Mesothelial cell of epicardium (in vitro differentiated cells): Measurements from ENCODE around the gene MTARC2. TPM values are rescaled to one million over a fixed set of nuclear protein-coding genes. Genes with fewer than 3 reads are reported as not detected.

Experiments used
- DNase-seq, 2 experiments: peaks; one replicate each; pipeline ENCODE4 v3.0.0; 2021; ENCODE audit warnings: low spot score in 2 of 2; ENCODE audit not compliant: unreplicated experiment in 2 of 2
- H3K27ac Mint-ChIP-seq: 2 replicates; pipeline ENCODE4 v1.8.0; 2021; ENCODE audit warnings: mixed read lengths
- H3K27me3 Mint-ChIP-seq: 2 replicates; pipeline ENCODE4 v1.8.0; 2021; ENCODE audit warnings: low read depth, mixed read lengths
- H3K36me3 Mint-ChIP-seq: 2 replicates; pipeline ENCODE4 v1.8.0; 2021; ENCODE audit warnings: mixed read lengths
- H3K4me1 Mint-ChIP-seq: 2 replicates; pipeline ENCODE4 v1.8.0; 2021; ENCODE audit warnings: mixed read lengths
- H3K4me3 Mint-ChIP-seq: 2 replicates; pipeline ENCODE4 v1.8.0; 2021; ENCODE audit warnings: mild to moderate bottlenecking, moderate library complexity, mixed read lengths
- H3K9me3 Mint-ChIP-seq: 2 replicates; pipeline ENCODE4 v1.8.0; 2021; ENCODE audit warnings: mixed read lengths
- CTCF ChIP-seq: fragments of 200-600 bp; sonication (generic); IDR thresholded peaks from one replicate; pipeline ENCODE4 v1.5.0; 2021; ENCODE audit warnings: antibody characterized with exemption; ENCODE audit not compliant: unreplicated experiment
- total RNA-seq: library from RNA; stranded (reverse); gene quantifications from 3 replicates; pipeline ENCODE4 v1.2.1, GENCODE V29; 2021

Gene MTARC2
- total RNA-seq, 1 donor from 2014 or later, result 12.5 TPM

GRCh38 chr1:220827445-220828178 is 79.5 kb downstream of the MTARC2 start:
- no peaks in the 10 kb centered on the region for H3K27me3 Mint-ChIP-seq
- DNase-seq, result no peak
- no peaks in the 10 kb centered on the region for H3K36me3 Mint-ChIP-seq
- no peak for TF ChIP-seq CTCF
- H3K27ac Mint-ChIP-seq, result no peak overlapping the region
- no peak overlapping the region for H3K4me3 Mint-ChIP-seq
- peaks cover 19% of the 10 kb centered on the region for H3K4me1 Mint-ChIP-seq
- H3K9me3 Mint-ChIP-seq, result peaks cover 8% of the 10 kb centered on the region

- no peak for TF ChIP-seq CTCF
- H3K4me1 Mint-ChIP-seq, result peaks cover 21% of the 10 kb centered on the region
- H3K4me3 Mint-ChIP-seq, result no peak overlapping the region
- DNase-seq, result no peak
- no peaks in the 10 kb centered on the region for H3K36me3 Mint-ChIP-seq
- H3K27ac Mint-ChIP-seq, result no peak overlapping the region
- peaks cover 8% of the 10 kb centered on the region for H3K9me3 Mint-ChIP-seq
- no peaks in the 10 kb centered on the region for H3K27me3 Mint-ChIP-seq
Observed at GRCh38 chr1:220828179-220828490, 80.0 kb downstream of the MTARC2 start.

GRCh38 chr1:220828950-220829586 is 80.9 kb downstream of the MTARC2 start:
- Mint-ChIP-seq H3K27ac (no peak overlapping the region), H3K36me3 (no peaks in the 10 kb centered on the region), H3K4me3 (no peak overlapping the region), H3K4me1 (peaks cover 24% of the 10 kb centered on the region), H3K9me3 (peaks cover 8% of the 10 kb centered on the region), H3K27me3 (no peaks in the 10 kb centered on the region)
- TF ChIP-seq CTCF, result no peak
- DNase-seq, result no peak

- Mint-ChIP-seq H3K9me3 (peaks cover 8% of the 10 kb centered on the region), H3K27ac (no peak overlapping the region), H3K4me3 (no peak overlapping the region), H3K27me3 (no peaks in the 10 kb centered on the region), H3K36me3 (no peaks in the 10 kb centered on the region), H3K4me1 (peaks cover 10% of the 10 kb centered on the region)
- no peak for TF ChIP-seq CTCF
- DNase-seq, result no peak
Observed at GRCh38 chr1:220833436-220833835, 85.3 kb downstream of the MTARC2 start.

Other genes starting within 250 kb of the MTARC2 start
- 10.4 to 15.1 TPM (median 11.8 TPM) in 3 replicates for gene MARK1, start 220.2 kb upstream of the MTARC2 start, total RNA-seq
- gene C1orf115, start 58.0 kb upstream of the MTARC2 start, total RNA-seq, result 1.4 to 1.8 TPM (median 1.7 TPM) in 3 replicates
- gene MTARC1, start 38.6 kb downstream of the MTARC2 start, total RNA-seq, result 10.8 to 12.1 TPM (median 11.9 TPM) in 3 replicates
- gene HLX, start 131.1 kb downstream of the MTARC2 start, total RNA-seq, result 0.75 to 1.3 TPM (median 0.84 TPM) in 3 replicates